Astrocyte (in vitro differentiated cells and primary cell): ENCODE measurements around the gene MKNK2. TPM values are rescaled to one million over a fixed set of nuclear protein-coding genes. Genes with fewer than 3 reads are reported as not detected.

Source experiments
- DNase-seq: peaks from one replicate; pipeline ENCODE4 v3.0.0-alpha.2; 2010; ENCODE audit warnings: low read depth
- FAIRE-seq: peaks from 2 replicates; lab custom pipeline; 2011; peaks lifted over from hg19 to GRCh38; lab: Jason Lieb, UNC
- H2AFZ ChIP-seq: 2 replicates; pipeline ENCODE4 v1.6.0; 2012; ENCODE audit warnings: low read depth, low read length, inconsistent platforms
- H3K27ac ChIP-seq: 2 replicates; pipeline ENCODE4 v1.5.1; 2011; ENCODE audit warnings: low read depth, low read length, inconsistent platforms
- H3K27me3 ChIP-seq: 2 replicates; pipeline ENCODE4 v1.6.0; 2011; ENCODE audit warnings: low read length, inconsistent platforms; ENCODE audit not compliant: insufficient read depth
- H3K36me3 ChIP-seq: 2 replicates; pipeline ENCODE4 v1.5.1; 2011; ENCODE audit warnings: low read length, inconsistent platforms; ENCODE audit not compliant: insufficient read depth
- H3K4me1 ChIP-seq: 2 replicates; pipeline ENCODE4 v1.5.1; 2011; ENCODE audit warnings: low read length, inconsistent platforms; ENCODE audit not compliant: insufficient read depth
- H3K4me2 ChIP-seq: 2 replicates; pipeline ENCODE4 v1.6.0; 2012; ENCODE audit warnings: low read length, inconsistent platforms
- H3K4me3 ChIP-seq: 2 replicates; pipeline ENCODE4 v1.5.1; 2011; ENCODE audit warnings: low read depth, mild to moderate bottlenecking, low read length, inconsistent platforms; ENCODE audit not compliant: insufficient read depth
- H3K79me2 ChIP-seq: 2 replicates; pipeline ENCODE4 v1.6.0; 2012; ENCODE audit warnings: mild to moderate bottlenecking, low read length, inconsistent platforms; ENCODE audit not compliant: insufficient read depth
- H3K9ac ChIP-seq: 2 replicates; pipeline ENCODE4 v1.6.0; 2012; ENCODE audit warnings: mild to moderate bottlenecking, low read length, inconsistent platforms
- H3K9me3 ChIP-seq: 2 replicates; pipeline ENCODE4 v1.5.1; 2012; ENCODE audit warnings: low read depth, mild to moderate bottlenecking, low read length, inconsistent platforms; ENCODE audit not compliant: insufficient read depth
- H4K20me1 ChIP-seq: 2 replicates; pipeline ENCODE4 v1.6.0; 2012; ENCODE audit warnings: low read length, inconsistent platforms; ENCODE audit not compliant: insufficient read depth
- H3K27ac Mint-ChIP-seq: one replicate; pipeline ENCODE4 v1.8.0; 2021; ENCODE audit warnings: mild to moderate bottlenecking, mixed read lengths; ENCODE audit not compliant: unreplicated experiment
- H3K27me3 Mint-ChIP-seq: one replicate; pipeline ENCODE4 v1.8.0; 2021; ENCODE audit warnings: low read depth, mixed read lengths; ENCODE audit not compliant: unreplicated experiment
- H3K36me3 Mint-ChIP-seq: one replicate; pipeline ENCODE4 v1.8.0; 2021; ENCODE audit warnings: low read depth, mixed read lengths; ENCODE audit not compliant: unreplicated experiment
- H3K4me1 Mint-ChIP-seq: one replicate; pipeline ENCODE4 v1.8.0; 2021; ENCODE audit warnings: low read depth, mixed read lengths; ENCODE audit not compliant: unreplicated experiment
- H3K4me3 Mint-ChIP-seq: one replicate; pipeline ENCODE4 v1.8.0; 2021; ENCODE audit warnings: mild to moderate bottlenecking, moderate library complexity, mixed read lengths; ENCODE audit not compliant: unreplicated experiment
- H3K9me3 Mint-ChIP-seq: one replicate; pipeline ENCODE4 v1.8.0; 2021; ENCODE audit warnings: mild to moderate bottlenecking, mixed read lengths; ENCODE audit not compliant: unreplicated experiment
- EZH2 ChIP-seq: IDR thresholded peaks from 2 replicates; pipeline ENCODE4 v1.6.1; 2012; ENCODE audit warnings: mild to moderate bottlenecking, low read length, inconsistent platforms; ENCODE audit not compliant: insufficient read depth
- total RNA-seq: library from RNA; stranded (reverse); gene quantifications from 2 replicates; pipeline ENCODE4 v1.2.1, GENCODE V29; 2021
- TF ChIP-seq, protein P1 (sequence below): IDR thresholded peaks from 2 replicates; pipeline ENCODE4 v1.5.1; 2011; ENCODE audit warnings: low read depth, mild to moderate bottlenecking, inconsistent platforms, low read length, moderate library complexity; ENCODE audit not compliant: insufficient read depth

MKNK2 gene
- total RNA-seq, 1 donor from 2014 or later, result 146 TPM

DNA sequence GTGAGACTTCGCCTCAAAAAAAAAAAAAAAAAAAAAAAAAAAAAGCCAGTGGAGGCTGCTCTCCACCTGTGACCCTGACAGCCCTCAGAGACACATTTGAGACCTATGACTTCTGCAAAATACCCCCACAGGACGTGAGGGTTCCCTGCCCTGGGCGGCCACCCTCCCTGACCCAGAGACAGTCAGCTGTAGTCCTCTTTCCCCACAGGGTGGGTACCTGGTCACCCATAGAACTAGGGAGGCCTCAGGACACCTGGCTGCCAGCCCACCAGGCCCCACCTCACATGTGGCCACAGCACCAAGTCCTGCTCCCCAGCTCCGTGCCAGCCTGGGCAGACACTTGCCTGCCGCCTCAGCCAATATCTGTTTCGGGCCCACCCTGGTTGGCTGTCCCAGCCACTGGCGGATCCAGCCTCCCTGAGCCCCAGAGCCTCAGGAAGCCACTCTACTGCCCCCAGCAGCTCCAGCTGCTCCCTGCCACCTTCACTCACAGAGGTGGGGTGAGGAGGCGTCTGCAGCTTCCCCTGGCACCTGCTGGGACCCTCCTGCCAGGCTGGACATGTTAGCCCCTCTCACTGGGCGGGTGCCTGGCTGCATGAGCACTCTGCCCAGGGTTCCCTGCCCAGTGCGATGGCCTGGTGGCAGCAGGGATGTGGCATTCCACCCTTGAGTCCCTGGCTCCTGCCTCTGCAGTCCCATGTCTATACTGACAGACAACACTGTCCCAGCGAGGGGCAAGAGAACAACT lies 6.9 kb downstream of the MKNK2 start:
- Mint-ChIP-seq H3K36me3 (peaks cover 3% of the 10 kb centered on the region), H3K4me3 (no peak overlapping the region), H3K4me1 (peaks cover 12% of the 10 kb centered on the region), H3K9me3 (no peaks in the 10 kb centered on the region), H3K27me3 (no peaks in the 10 kb centered on the region), H3K27ac (no peak overlapping the region)
- H3K4me2 ChIP-seq, result no peak overlapping the region
- DNase-seq (no peak), FAIRE-seq (no peak)
- H3K4me3 ChIP-seq, result no peak overlapping the region
- H3K27me3 ChIP-seq, result no peaks in the 10 kb centered on the region
- no peak overlapping the region for H3K9ac ChIP-seq
- TF ChIP-seq, protein P1, sequence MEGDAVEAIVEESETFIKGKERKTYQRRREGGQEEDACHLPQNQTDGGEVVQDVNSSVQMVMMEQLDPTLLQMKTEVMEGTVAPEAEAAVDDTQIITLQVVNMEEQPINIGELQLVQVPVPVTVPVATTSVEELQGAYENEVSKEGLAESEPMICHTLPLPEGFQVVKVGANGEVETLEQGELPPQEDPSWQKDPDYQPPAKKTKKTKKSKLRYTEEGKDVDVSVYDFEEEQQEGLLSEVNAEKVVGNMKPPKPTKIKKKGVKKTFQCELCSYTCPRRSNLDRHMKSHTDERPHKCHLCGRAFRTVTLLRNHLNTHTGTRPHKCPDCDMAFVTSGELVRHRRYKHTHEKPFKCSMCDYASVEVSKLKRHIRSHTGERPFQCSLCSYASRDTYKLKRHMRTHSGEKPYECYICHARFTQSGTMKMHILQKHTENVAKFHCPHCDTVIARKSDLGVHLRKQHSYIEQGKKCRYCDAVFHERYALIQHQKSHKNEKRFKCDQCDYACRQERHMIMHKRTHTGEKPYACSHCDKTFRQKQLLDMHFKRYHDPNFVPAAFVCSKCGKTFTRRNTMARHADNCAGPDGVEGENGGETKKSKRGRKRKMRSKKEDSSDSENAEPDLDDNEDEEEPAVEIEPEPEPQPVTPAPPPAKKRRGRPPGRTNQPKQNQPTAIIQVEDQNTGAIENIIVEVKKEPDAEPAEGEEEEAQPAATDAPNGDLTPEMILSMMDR, result no peak
- TF ChIP-seq EZH2, result no peak
- H3K36me3 ChIP-seq, result no peaks in the 10 kb centered on the region
- peaks cover 30% of the 10 kb centered on the region for H3K4me1 ChIP-seq
- peaks cover 46% of the 10 kb centered on the region for H3K79me2 ChIP-seq
- H3K9me3 ChIP-seq, result no peaks in the 10 kb centered on the region
- no peak overlapping the region for H2AFZ ChIP-seq
- no peak overlapping the region for H3K27ac ChIP-seq
- H4K20me1 ChIP-seq, result peaks cover 53% of the 10 kb centered on the region

DNA sequence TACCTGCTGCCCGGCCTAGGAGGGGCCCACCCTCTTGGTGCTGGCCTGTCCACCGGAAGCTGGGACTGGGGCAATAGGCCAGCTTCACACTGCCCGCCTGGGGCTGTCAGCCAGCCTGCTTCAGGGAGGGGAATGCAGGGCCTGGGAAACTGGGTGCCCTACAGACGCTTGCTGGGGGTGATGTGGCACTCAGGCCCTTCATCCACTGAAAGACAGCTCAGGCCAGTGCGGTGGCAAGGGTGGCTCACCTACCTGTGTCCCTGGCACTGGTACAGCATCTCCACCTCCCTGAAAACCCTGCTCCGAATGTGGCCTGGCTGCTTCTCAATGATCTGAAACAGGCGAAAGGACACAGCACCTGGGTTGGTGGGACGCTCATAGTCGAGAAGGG lies 7.8 kb downstream of the MKNK2 start:
- no peaks in the 10 kb centered on the region for H3K27me3 Mint-ChIP-seq
- Histone ChIP-seq H2AFZ (no peak overlapping the region), H3K4me2 (no peak overlapping the region), H3K27ac (no peak overlapping the region), H3K27me3 (no peaks in the 10 kb centered on the region), H3K79me2 (peaks cover 37% of the 10 kb centered on the region), H3K9me3 (no peaks in the 10 kb centered on the region), H3K36me3 (no peaks in the 10 kb centered on the region), H4K20me1 (peaks cover 44% of the 10 kb centered on the region), H3K4me1 (peaks cover 27% of the 10 kb centered on the region), H3K4me3 (no peak overlapping the region), H3K9ac (no peak overlapping the region)
- TF ChIP-seq EZH2, result no peak
- TF ChIP-seq, protein P1, result no peak
- FAIRE-seq (no peak), DNase-seq (no peak)
- H3K4me3 Mint-ChIP-seq, result no peak overlapping the region
- H3K27ac Mint-ChIP-seq, result no peak overlapping the region
- H3K9me3 Mint-ChIP-seq, result no peaks in the 10 kb centered on the region
- peaks cover 3% of the 10 kb centered on the region for H3K36me3 Mint-ChIP-seq
- peaks cover 12% of the 10 kb centered on the region for H3K4me1 Mint-ChIP-seq
